PFSK-1 (cell line): ENCODE results near the gene NMD3.

Source experiments
- FOXP2 ChIP-seq: optimal IDR thresholded peaks from 2 replicates; pipeline ENCODE3; 2011; ENCODE audit warnings: borderline replicate concordance, control low read depth, inconsistent platforms; ENCODE audit not compliant: insufficient read depth; ENCODE audit errors: extremely low read length, extremely low read depth
- POLR2AphosphoS5 ChIP-seq: IDR thresholded peaks from 2 replicates; pipeline ENCODE4 v1.6.1; 2012; ENCODE audit warnings: low read depth, mild to moderate bottlenecking, control low read depth, low read length, moderate library complexity
- SIN3A ChIP-seq: IDR thresholded peaks from 2 replicates; pipeline ENCODE4 v1.6.1; 2012; ENCODE audit warnings: mild to moderate bottlenecking, low read length, moderate library complexity, borderline replicate concordance; ENCODE audit not compliant: insufficient read depth
- TAF1 ChIP-seq: IDR thresholded peaks from 2 replicates; pipeline ENCODE4 v1.6.1; 2012; ENCODE audit warnings: low read length, control low read depth, borderline replicate concordance; ENCODE audit not compliant: insufficient read depth
- TF ChIP-seq, protein P1 (sequence below), 2 experiments: IDR thresholded peaks; 2 replicates each; pipeline versions ENCODE4 v1.6.1 to v1.8.0; 2011 to 2012; ENCODE audit warnings: low read depth in 2 of 2, low read length in 2 of 2, control low read depth in 1 of 2, inconsistent platforms in 1 of 2, mild to moderate bottlenecking in 1 of 2, moderate library complexity in 1 of 2; ENCODE audit not compliant: insufficient read depth in 1 of 2

The NMD3 gene

DNA sequence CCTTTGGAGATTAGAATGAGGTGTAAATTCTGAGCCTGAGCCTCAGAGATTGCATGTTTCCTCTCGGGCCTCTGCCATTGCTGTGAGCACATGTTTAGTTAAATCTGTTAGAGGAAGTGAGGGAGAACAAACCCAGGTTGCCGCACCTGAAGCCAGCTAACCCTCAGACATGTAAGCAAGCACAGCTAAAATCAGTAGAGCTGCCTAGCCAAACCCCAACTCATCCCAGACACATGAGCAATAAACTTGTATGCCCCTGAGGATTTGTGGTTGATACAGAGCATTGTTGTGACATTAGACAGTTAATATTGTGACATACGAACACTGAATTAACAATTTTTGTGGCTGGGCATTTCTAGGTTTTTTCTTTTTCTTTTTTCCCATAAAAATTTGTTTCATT, 41.9 kb downstream of the NMD3 start:
- TF ChIP-seq SIN3A (no peak), FOXP2 (no peak), TAF1 (no peak), POLR2AphosphoS5 (no peak)
- TF ChIP-seq, protein P1, sequence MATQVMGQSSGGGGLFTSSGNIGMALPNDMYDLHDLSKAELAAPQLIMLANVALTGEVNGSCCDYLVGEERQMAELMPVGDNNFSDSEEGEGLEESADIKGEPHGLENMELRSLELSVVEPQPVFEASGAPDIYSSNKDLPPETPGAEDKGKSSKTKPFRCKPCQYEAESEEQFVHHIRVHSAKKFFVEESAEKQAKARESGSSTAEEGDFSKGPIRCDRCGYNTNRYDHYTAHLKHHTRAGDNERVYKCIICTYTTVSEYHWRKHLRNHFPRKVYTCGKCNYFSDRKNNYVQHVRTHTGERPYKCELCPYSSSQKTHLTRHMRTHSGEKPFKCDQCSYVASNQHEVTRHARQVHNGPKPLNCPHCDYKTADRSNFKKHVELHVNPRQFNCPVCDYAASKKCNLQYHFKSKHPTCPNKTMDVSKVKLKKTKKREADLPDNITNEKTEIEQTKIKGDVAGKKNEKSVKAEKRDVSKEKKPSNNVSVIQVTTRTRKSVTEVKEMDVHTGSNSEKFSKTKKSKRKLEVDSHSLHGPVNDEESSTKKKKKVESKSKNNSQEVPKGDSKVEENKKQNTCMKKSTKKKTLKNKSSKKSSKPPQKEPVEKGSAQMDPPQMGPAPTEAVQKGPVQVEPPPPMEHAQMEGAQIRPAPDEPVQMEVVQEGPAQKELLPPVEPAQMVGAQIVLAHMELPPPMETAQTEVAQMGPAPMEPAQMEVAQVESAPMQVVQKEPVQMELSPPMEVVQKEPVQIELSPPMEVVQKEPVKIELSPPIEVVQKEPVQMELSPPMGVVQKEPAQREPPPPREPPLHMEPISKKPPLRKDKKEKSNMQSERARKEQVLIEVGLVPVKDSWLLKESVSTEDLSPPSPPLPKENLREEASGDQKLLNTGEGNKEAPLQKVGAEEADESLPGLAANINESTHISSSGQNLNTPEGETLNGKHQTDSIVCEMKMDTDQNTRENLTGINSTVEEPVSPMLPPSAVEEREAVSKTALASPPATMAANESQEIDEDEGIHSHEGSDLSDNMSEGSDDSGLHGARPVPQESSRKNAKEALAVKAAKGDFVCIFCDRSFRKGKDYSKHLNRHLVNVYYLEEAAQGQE (IDR thresholded peaks at IDR 0.05; ENCODE audit: insufficient read depth in 1 of 2, low read depth in 2 of 2, low read length in 2 of 2), result no peak

DNA sequence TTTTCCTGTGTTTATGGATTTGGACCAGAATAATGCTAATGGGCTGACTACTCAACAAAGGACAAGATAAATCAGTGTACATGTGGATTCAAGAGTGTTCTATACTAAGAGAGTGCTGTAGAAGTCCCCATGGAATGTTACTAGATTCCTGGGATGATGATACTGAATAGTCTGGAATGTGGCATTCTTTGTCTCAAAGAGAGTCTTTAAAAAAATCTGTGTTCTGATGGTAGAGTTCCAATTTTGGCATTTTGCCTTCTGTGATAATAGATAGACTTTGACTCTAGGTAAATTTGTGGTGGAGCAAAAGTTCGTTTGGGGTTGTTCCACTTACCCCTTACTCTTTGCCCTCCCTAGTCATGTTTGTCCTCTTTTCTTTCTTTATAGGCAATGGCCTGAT, 43.7 kb downstream of the NMD3 start:
- no peak for TF ChIP-seq FOXP2
- TF ChIP-seq POLR2AphosphoS5, result no peak
- TF ChIP-seq SIN3A, result no peak
- TF ChIP-seq, protein P1 (IDR thresholded peaks at IDR 0.05; ENCODE audit: insufficient read depth in 1 of 2, low read depth in 2 of 2, low read length in 2 of 2), result no peak
- no peak for TF ChIP-seq TAF1

DNA sequence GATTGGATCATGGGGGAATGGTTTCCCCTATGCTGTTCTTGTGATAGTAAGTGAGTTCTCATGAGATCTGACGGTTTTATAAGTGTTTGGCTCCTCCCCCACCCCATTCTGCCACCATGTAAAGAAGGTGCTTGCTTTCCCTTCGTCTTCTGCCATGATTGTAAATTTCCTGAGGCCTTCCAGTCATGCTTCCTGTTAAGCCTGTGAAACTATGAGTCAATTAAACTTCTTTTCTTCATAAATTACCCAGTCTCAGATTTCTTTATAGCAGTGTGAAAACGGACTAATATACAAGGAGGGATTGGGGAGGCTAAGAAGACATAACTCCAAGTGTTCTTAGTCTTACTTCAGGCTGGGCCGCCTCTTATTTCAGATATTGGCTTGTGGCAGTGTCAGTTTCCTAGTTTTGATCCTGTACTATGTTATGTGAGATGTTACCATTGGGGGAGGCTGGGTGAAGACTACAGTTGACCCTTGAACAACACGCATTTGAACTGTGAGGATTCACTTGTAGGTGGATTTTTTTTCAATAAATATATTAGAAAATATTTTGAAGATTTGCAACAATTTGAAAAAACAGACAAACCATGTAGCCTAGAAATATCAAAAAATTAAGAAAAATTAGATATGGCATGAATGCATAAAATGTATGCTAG, 44.9 kb downstream of the NMD3 start:
- TF ChIP-seq FOXP2 (no peak), SIN3A (no peak)

DNA sequence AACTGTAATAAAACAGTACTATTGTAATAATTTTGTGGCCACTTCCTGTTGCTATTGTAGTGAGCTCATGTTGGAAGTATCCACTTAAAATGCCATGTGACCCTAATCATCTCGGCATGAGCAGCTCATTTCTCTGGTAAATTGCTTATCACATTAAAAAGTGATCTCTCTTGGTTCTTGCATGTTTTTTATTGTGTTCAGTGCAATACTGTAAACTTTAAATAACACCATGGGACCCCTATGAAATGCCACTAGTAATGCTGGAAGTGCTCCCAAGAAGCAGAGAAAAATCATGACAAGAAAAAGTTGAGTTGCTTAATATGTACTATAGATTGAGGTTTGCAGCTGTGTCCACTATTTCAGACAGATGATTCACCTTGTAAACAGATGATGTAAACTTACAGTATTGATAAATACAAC, 45.6 kb downstream of the NMD3 start:
- TF ChIP-seq, protein P1 (IDR thresholded peaks at IDR 0.05; ENCODE audit: insufficient read depth in 1 of 2, low read depth in 2 of 2, low read length in 2 of 2), result no peak
- TF ChIP-seq TAF1, result no peak
- TF ChIP-seq POLR2AphosphoS5, result no peak
- no peak for TF ChIP-seq SIN3A
- TF ChIP-seq FOXP2, result no peak

DNA sequence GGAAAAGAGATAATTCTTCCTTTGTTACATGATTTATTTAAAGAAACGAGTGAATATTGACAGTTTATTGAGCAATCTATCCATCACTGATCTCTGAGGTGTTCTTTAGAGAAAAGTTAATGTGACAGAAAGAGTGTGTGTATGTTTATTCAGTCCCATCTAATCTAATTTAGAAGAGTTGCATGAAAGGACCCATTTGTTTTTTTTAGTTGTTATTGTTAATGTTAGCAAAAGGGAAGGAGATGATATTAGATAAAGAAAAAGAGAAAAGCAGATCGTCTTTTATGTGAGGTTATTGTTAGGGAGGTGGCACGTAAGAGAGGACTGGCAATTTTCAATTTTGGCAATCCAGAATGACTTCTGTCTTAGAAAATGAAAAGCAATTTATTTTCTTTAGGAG, 46.5 kb downstream of the NMD3 start:
- TF ChIP-seq SIN3A (no peak), FOXP2 (no peak)

DNA sequence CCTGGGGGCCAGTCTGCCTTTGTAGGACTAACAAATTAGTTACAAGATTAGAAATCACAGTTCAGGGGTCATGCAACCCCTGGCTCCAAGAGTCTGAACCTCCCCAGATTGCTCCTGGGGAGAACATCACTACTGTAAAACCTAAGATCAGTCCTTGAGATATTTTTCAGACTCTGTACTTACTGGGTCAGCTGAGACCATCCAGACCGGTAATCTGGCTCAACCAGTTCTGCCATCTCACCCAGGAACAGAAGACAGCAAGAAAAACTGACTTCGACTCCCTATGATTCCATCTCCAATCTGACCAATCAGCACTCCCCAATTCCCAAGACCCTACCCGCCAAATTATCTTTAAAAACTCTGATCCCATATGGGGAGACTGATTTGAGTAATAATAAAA, 47.5 kb downstream of the NMD3 start:
- TF ChIP-seq SIN3A (no peak), POLR2AphosphoS5 (no peak), TAF1 (no peak), FOXP2 (no peak)
- TF ChIP-seq, protein P1 (IDR thresholded peaks at IDR 0.05; ENCODE audit: insufficient read depth in 1 of 2, low read depth in 2 of 2, low read length in 2 of 2), result no peak
